HepG2 (cell line): ENCODE results near the gene RAE1. TPM values are rescaled to one million over a fixed set of nuclear protein-coding genes. Genes with fewer than 3 reads are reported as not detected.

Experiments
- ATF7 ChIP-seq, 2 experiments: fragments of 450-650 bp in 1 of 2; sonication (generic) in 1 of 2; formaldehyde crosslinking in 1 of 2; IDR thresholded peaks; 2 replicates each; pipeline versions ENCODE4 v1.4.0 to v1.6.1; 2016 to 2020; ENCODE audit warnings: antibody characterized with exemption in 1 of 2, mild to moderate bottlenecking in 1 of 2, missing genetic modification reagents in 1 of 2
- BATF2 ChIP-seq: sonication (generic); formaldehyde crosslinking; IDR thresholded peaks from 2 replicates; pipeline ENCODE4 v1.8.0; 2022; ENCODE audit warnings: mild to moderate bottlenecking, missing genetic modification reagents, moderate library complexity
- CHCHD3 ChIP-seq: sonication (generic); formaldehyde crosslinking; IDR thresholded peaks from 2 replicates; pipeline ENCODE4 v1.8.0; 2022; ENCODE audit warnings: mild to moderate bottlenecking, missing genetic modification reagents, moderate library complexity
- DMAP1 ChIP-seq: IDR thresholded peaks from 2 replicates; pipeline ENCODE4 v1.6.1; 2016
- FOSL2 ChIP-seq: sonication (generic); formaldehyde crosslinking; IDR thresholded peaks from 2 replicates; pipeline ENCODE4 v1.4.0; 2020; ENCODE audit warnings: missing genetic modification reagents
- MAX ChIP-seq: IDR thresholded peaks from 2 replicates; pipeline ENCODE4 v1.6.1; 2012; ENCODE audit warnings: inconsistent platforms
- MXD3 ChIP-seq: IDR thresholded peaks from 2 replicates; pipeline ENCODE4 v1.6.1; 2016; ENCODE audit warnings: mild to moderate bottlenecking, missing biosample characterization, missing genetic modification reagents
- MYC ChIP-seq: sonication (generic); formaldehyde crosslinking; IDR thresholded peaks from 2 replicates; pipeline ENCODE4 v1.9.0; 2021; ENCODE audit warnings: missing genetic modification reagents, borderline replicate concordance
- MYNN ChIP-seq: sonication (generic); formaldehyde crosslinking; IDR thresholded peaks from 2 replicates; pipeline ENCODE4 v1.4.0; 2020; ENCODE audit warnings: mild to moderate bottlenecking, low read depth, missing genetic modification reagents
- NFYB ChIP-seq: sonication (generic); formaldehyde crosslinking; IDR thresholded peaks from 2 replicates; pipeline ENCODE4 v1.4.0; 2020; ENCODE audit warnings: missing genetic modification reagents
- POLR2G ChIP-seq: fragments of 200-400 bp; formaldehyde crosslinking; IDR thresholded peaks from 2 replicates; pipeline ENCODE4 v1.6.1; 2018; ENCODE audit warnings: mild to moderate bottlenecking, low read depth, low read length, moderate library complexity
- RFXANK ChIP-seq: IDR thresholded peaks from 2 replicates; pipeline ENCODE4 v1.6.1; 2016
- RXRA ChIP-seq: sonication (generic); formaldehyde crosslinking; IDR thresholded peaks from 2 replicates; pipeline ENCODE4 v1.5.1; 2020; ENCODE audit warnings: missing genetic modification reagents
- SMAD1 ChIP-seq: sonication (generic); formaldehyde crosslinking; IDR thresholded peaks from 2 replicates; pipeline ENCODE4 v1.4.0; 2020; ENCODE audit warnings: missing genetic modification reagents, low read depth, mild to moderate bottlenecking, borderline replicate concordance
- SNAI1 ChIP-seq: sonication (generic); formaldehyde crosslinking; IDR thresholded peaks from 2 replicates; pipeline ENCODE4 v1.5.0; 2020; ENCODE audit warnings: mild to moderate bottlenecking, missing genetic modification reagents, borderline replicate concordance
- TBX3 ChIP-seq: fragments of 450-650 bp; IDR thresholded peaks from 2 replicates; pipeline ENCODE4 v1.6.1; 2017; ENCODE audit warnings: antibody characterized with exemption, mild to moderate bottlenecking, inconsistent platforms, borderline replicate concordance
- ZNF136 ChIP-seq: sonication (generic); formaldehyde crosslinking; IDR thresholded peaks from 2 replicates; pipeline ENCODE4 v1.8.1; 2022; ENCODE audit warnings: low read depth, mild to moderate bottlenecking, moderate library complexity, missing genetic modification reagents
- ZNF558 ChIP-seq: sonication (generic); formaldehyde crosslinking; IDR thresholded peaks from 2 replicates; pipeline ENCODE4 v1.9.0; 2022; ENCODE audit warnings: mild to moderate bottlenecking, missing genetic modification reagents, borderline replicate concordance
- ZNF703 ChIP-seq: sonication (generic); formaldehyde crosslinking; IDR thresholded peaks from 2 replicates; pipeline ENCODE4 v1.5.1; 2020; ENCODE audit warnings: missing genetic modification reagents, mild to moderate bottlenecking, moderate library complexity, borderline replicate concordance
- ZNF891 ChIP-seq: sonication (generic); formaldehyde crosslinking; IDR thresholded peaks from 2 replicates; pipeline ENCODE4 v1.5.0; 2020; ENCODE audit warnings: mild to moderate bottlenecking, missing genetic modification reagents
- polyA plus RNA-seq, 8 experiments: library from polyadenylated mRNA; depleted of rRNA in 3 of 8; stranded (reverse) in 7 of 8; unstranded in 1 of 8; fragments of >200 nt; fragmentation: Illumina TruSeq in 4 of 8; extraction: Trizol in 4 of 8; gene quantifications; 2 replicates each; pipeline versions ENCODE4 v1.2.1 to v1.2.3, GENCODE V29; 2011 to 2016; ENCODE audit warnings: low read depth in 4 of 8, missing spikeins in 1 of 8, mixed read lengths in 1 of 8; ENCODE audit not compliant: insufficient read depth in 1 of 8
- total RNA-seq, 5 experiments: library from RNA; depleted of rRNA; stranded (reverse); fragments of >200 nt; fragmentation: Illumina TruSeq; extraction: Trizol; gene quantifications; 2 replicates each; pipeline ENCODE4 v1.2.3, GENCODE V29; 2016; ENCODE audit warnings: low read depth in 1 of 5
- TF ChIP-seq, protein P1 (sequence below): sonication (generic); formaldehyde crosslinking; IDR thresholded peaks from 2 replicates; pipeline ENCODE4 v1.4.0; 2020; ENCODE audit warnings: low read depth, mild to moderate bottlenecking, missing genetic modification reagents
- TF ChIP-seq, protein P2 (sequence below): sonication (generic); formaldehyde crosslinking; conservative IDR thresholded peaks from 2 replicates; pipeline ENCODE4 v1.5.0; 2020; ENCODE audit warnings: missing genetic modification reagents
- TF ChIP-seq, protein P3 (sequence below): sonication (generic); formaldehyde crosslinking; IDR thresholded peaks from 2 replicates; pipeline ENCODE4 v1.5.1; 2020; ENCODE audit warnings: mild to moderate bottlenecking, missing genetic modification reagents, borderline replicate concordance
- TF ChIP-seq, protein P4 (sequence below): sonication (generic); formaldehyde crosslinking; conservative IDR thresholded peaks from 2 replicates; pipeline ENCODE4 v1.4.0; 2020; ENCODE audit warnings: missing genetic modification reagents

The RAE1 gene
- total and polyA plus RNA-seq, 2 of the 13 experiments (the other 11 are each of a cell fraction or from before 2014, with no cell fraction given), result 36.1 to 72.9 TPM

GRCh38 chr20:57381596-57382503 lies 30.8 kb downstream of the RAE1 start (continued):
- TF ChIP-seq TBX3 (no peak), MYNN (CRISPR knock-in tag) (no peak), NFYB (CRISPR knock-in tag) (no peak), ZNF136 (CRISPR knock-in tag) (no peak), SNAI1 (no peak), RFXANK (CRISPR knock-in tag) (no peak), ZNF558 (CRISPR knock-in tag) (no peak), BATF2 (no peak), CHCHD3 (CRISPR knock-in tag) (no peak), MYC (CRISPR knock-in tag) (peak; percentile 41; the same call in 1 of the 2 replicates), RXRA (no peak), DMAP1 (CRISPR knock-in tag) (no peak), ZNF703 (CRISPR knock-in tag) (no peak), ATF7 (IDR thresholded peaks at IDR 0.05) (no peak), ATF7 (CRISPR knock-in tag; IDR thresholded peaks at IDR 0.05) (no peak), MAX (peak; percentile 55; the same call in 1 of the 2 replicates), MXD3 (CRISPR knock-in tag) (no peak), ZNF891 (CRISPR knock-in tag) (0 out of 2 replicates have a peak, but pooled peaks have one; percentile 59), POLR2G (no peak), FOSL2 (CRISPR knock-in tag) (no peak), SMAD1 (CRISPR knock-in tag) (no peak)
- TF ChIP-seq, protein P1, sequence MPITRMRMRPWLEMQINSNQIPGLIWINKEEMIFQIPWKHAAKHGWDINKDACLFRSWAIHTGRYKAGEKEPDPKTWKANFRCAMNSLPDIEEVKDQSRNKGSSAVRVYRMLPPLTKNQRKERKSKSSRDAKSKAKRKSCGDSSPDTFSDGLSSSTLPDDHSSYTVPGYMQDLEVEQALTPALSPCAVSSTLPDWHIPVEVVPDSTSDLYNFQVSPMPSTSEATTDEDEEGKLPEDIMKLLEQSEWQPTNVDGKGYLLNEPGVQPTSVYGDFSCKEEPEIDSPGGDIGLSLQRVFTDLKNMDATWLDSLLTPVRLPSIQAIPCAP, result no peak
- TF ChIP-seq, protein P2, sequence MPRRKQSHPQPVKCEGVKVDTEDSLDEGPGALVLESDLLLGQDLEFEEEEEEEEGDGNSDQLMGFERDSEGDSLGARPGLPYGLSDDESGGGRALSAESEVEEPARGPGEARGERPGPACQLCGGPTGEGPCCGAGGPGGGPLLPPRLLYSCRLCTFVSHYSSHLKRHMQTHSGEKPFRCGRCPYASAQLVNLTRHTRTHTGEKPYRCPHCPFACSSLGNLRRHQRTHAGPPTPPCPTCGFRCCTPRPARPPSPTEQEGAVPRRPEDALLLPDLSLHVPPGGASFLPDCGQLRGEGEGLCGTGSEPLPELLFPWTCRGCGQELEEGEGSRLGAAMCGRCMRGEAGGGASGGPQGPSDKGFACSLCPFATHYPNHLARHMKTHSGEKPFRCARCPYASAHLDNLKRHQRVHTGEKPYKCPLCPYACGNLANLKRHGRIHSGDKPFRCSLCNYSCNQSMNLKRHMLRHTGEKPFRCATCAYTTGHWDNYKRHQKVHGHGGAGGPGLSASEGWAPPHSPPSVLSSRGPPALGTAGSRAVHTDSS (CRISPR knock-in tag), result no peak; the same call in 1 of the 2 replicates
- TF ChIP-seq, protein P3, sequence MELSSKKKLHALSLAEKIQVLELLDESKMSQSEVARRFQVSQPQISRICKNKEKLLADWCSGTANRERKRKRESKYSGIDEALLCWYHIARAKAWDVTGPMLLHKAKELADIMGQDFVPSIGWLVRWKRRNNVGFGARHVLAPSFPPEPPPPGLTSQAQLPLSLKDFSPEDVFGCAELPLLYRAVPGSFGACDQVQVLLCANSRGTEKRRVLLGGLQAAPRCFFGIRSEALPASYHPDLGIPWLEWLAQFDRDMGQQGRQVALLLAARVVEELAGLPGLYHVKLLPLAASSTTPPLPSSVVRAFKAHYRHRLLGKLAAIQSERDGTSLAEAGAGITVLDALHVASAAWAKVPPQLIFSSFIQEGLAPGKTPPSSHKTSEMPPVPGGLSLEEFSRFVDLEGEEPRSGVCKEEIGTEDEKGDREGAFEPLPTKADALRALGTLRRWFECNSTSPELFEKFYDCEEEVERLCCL (CRISPR knock-in tag), result no peak
- TF ChIP-seq, protein P4, sequence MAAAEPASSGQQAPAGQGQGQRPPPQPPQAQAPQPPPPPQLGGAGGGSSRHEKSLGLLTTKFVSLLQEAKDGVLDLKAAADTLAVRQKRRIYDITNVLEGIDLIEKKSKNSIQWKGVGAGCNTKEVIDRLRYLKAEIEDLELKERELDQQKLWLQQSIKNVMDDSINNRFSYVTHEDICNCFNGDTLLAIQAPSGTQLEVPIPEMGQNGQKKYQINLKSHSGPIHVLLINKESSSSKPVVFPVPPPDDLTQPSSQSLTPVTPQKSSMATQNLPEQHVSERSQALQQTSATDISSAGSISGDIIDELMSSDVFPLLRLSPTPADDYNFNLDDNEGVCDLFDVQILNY (CRISPR knock-in tag), result no peak
